ENCODE data around the gene USP47.

Gene USP47

DNA sequence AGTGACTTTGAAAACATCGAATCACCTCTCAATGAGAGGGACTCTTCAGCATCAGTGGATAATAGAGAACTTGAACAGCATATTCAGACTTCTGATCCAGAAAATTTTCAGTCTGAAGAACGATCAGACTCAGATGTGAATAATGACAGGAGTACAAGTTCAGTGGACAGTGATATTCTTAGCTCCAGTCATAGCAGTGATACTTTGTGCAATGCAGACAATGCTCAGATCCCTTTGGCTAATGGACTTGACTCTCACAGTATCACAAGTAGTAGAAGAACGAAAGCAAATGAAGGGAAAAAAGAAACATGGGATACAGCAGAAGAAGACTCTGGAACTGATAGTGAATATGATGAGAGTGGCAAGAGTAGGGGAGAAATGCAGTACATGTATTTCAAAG lies 100.9 kb downstream of the USP47 start:
- no peak for DNase-seq (ENCODE audit: low spot score)

- no peak for DNase-seq (ENCODE audit: low spot score)
Measured at GRCh38 chr11:11944444-11944843, 102.7 kb downstream of the USP47 start.

GRCh38 chr11:11946180-11946579 lies 104.4 kb downstream of the USP47 start:
- DNase-seq (ENCODE audit: low spot score): peak; percentile 22

DNA sequence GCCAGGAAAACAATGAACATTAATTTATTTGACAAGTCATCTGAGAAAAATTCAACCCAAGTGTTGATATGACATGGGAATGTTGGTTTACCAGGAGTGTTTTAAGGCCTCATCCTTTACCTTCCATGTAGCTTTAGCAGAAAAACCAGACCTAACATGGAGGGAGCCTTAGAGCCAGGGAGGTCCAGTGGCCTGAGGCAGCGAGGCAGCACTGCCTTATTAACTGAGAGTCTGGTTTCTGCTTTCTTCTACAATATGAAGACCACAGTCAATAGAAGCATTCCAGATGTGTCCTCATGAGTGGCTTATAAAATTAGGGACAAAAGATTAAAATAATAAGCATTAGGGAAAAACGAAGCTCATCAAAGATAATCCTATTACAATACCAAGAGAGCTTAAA lies 105.1 kb downstream of the USP47 start:
- DNase-seq (ENCODE audit: low spot score): no peak

- DNase-seq (ENCODE audit: low spot score): no peak
Measured at GRCh38 chr11:11947825-11948224, 106.1 kb downstream of the USP47 start.

- no peak for DNase-seq (ENCODE audit: low spot score)
Measured at GRCh38 chr11:11948242-11948947, 106.6 kb downstream of the USP47 start.

DNA sequence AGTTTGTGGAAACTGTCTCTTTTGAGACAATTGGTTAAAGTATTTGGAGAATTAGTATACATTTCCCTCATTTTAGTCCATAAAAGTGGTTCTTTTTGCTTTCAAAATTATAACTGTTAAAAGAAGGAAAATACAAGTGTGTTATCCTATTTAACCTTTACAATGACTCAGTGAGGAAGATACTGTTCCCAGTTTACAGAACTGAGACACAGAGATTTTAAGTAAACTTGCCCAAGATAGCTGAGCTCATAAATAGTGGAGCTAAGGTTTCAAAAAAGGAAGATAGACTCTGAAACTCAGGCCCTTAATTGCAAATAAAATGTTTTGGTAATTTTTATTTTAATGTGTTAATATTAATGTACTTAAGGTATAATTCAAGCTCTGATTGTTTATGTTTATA lies 107.7 kb downstream of the USP47 start:
- DNase-seq (ENCODE audit: low spot score): no peak

DNA sequence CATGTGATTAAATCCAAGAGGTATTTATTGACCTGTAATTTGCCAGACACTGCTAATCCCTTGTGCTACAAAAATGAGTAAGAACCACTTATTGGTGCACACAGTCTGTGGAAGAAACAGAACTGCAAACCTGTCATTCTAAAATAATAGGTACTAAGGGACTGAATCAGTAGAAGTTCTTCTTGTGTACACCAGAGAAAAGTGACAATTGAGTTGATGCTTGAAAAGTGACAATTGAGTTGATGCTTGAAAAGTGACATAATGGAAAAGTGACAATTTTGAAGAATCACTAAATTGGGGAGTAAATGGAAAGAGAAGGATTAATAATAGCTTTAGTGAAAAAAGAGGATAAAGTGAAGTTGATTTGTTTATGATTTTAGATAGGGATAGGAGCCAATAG lies 110.3 kb downstream of the USP47 start:
- DNase-seq (ENCODE audit: low spot score): no peak

GRCh38 chr11:11956006-11956405 lies 114.2 kb downstream of the USP47 start:
- DNase-seq (ENCODE audit: low spot score): no peak

DNA sequence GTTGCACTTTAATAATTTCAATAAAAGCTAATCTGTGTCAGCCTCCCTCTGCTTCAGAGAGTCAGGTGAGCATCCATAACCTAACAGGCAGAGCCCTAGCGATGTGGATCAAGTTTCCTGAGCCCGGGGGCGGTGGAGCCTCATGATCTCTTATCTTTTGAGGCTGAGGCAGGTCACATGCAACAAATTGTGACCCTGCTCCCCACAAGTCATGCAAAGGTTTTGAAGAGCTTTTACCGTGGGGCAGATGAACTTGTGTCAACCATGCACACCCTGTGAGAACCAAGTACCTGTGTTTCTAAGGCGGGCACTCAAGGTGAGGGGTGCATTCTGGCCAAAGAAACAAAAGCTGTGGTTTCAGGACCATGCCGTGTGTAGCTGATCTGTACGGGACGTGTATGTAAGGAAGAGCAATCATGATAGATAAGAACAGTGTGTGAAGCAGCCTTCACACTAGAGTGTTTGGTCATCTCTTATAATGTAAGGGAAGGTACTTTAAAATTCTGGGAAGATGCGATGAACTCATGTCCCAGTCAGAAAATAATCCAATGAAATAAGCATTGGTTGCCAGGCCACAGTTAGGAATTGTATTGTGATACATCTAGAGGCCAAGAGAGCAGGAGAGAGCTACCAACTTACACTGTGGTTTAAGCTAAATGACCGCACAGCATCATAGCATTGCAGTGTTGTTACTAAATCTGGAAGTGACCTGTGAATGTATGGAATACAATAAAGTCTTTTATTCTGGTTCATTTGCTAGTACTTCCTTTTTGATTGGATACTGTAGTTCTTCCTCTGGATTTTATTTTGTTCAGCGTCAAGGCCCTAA lies 116.8 kb downstream of the USP47 start:
- no peak for DNase-seq (ENCODE audit: low spot score)

DNA sequence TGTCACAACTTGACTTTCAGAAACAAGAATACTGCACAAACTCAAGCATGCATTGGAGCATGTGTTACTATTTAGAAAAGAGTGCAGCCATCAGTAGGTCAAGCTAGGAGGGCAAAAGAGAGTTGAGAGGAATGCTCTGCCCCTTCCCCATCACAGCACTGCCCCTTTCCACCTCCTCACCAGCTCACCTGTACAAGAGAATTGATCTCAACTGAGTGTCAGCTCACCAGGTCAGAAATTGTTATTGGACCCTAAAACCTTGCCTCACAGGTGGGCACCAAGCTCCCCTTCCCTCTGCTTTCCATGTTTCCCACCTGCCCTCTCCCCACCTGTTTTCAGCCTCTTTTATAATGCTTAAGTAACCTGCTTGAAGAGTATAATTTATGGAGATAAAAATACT lies 117.8 kb downstream of the USP47 start:
- no peak for DNase-seq (ENCODE audit: low spot score)

DNA sequence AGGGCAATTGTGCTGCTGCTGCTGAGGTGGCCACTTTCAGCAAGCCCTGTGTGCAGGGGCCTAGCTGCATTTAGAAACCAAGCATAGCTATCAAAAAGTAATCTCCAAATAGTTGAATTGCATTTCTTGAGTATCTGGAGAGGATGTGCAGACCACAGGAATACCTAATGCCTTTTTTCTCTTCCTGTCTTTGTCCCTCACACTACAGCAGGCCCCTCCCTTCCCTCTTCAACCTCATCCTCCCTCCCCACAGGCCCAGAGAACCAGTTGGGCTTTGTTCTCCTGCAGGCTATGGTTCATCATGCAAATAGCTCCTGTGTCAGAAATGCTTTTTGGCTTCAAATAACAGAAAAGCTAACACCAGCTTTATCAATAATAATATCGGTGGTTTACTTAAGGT lies 118.9 kb downstream of the USP47 start:
- no peak for DNase-seq (ENCODE audit: low spot score)

- DNase-seq (ENCODE audit: low spot score): no peak
Measured at GRCh38 chr11:11961399-11962028, 119.7 kb downstream of the USP47 start.

- no peak for DNase-seq (ENCODE audit: low spot score)
Measured at GRCh38 chr11:11963067-11963466, 121.3 kb downstream of the USP47 start.

- DNase-seq (ENCODE audit: low spot score): no peak
Measured at GRCh38 chr11:11963842-11964773, 122.3 kb downstream of the USP47 start.

DNA sequence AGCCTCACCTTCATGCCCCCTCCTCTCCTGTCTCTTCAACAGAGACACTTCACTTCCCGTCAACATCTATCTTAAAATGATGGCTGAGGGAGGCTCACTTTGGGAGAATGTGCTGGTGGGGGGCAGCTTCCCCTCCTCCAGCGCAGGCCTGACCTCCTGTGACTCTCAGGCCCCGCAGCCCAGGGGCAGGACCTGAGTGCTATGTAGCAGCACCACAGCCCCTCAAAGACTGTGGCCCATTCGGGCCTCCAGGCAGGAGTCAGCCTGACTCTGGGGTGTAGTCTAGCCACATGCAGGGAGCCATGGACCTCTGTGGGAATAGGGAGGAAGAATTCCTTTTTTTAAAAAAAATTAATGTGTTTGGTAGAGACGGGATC lies 123.0 kb downstream of the USP47 start:
- DNase-seq (ENCODE audit: low spot score): no peak

- no peak for DNase-seq (ENCODE audit: low spot score)
Measured at GRCh38 chr11:11965192-11965591, 123.4 kb downstream of the USP47 start.

- DNase-seq (ENCODE audit: low spot score): no peak
Measured at GRCh38 chr11:11965656-11966353, 124.0 kb downstream of the USP47 start.

DNA sequence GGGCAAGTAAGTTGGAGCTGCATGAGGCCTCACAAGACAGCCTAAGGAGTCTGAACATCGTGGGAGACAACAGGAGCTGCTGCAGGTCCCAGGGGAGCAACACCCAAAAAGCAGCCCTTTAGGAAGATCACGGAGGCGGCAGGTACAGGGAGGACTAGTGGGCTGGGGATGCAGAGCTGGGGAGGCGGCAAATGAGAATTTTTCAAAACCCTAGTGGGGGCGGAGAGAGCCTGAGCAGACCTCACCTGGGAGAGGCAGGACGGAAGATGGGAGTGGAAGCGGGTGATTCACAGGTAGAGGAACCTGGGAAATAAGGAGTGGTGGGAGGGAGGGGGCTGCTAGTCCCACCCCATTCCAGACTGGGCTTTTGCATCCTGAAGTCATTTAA lies 124.6 kb downstream of the USP47 start:
- no peak for DNase-seq (ENCODE audit: low spot score)

- peak; percentile 69 for DNase-seq (ENCODE audit: low spot score)
Measured at GRCh38 chr11:11966826-11967668, 125.3 kb downstream of the USP47 start.
